H54 (cell line): Measurements from ENCODE around the gene ZNF205.

Experiments
- DNase-seq: peaks from one replicate; pipeline ENCODE4 v3.0.0; 2011; ENCODE audit warnings: low spot score, mixed read lengths; ENCODE audit not compliant: insufficient read length
- FAIRE-seq: peaks from 3 replicates; lab custom pipeline; 2011; peaks lifted over from hg19 to GRCh38; lab: Jason Lieb, UNC
- POLR2A ChIP-seq: IDR thresholded peaks from 2 replicates; pipeline ENCODE4 v1.6.1; 2011; ENCODE audit warnings: low read depth, mild to moderate bottlenecking, low read length

The ZNF205 gene

DNA sequence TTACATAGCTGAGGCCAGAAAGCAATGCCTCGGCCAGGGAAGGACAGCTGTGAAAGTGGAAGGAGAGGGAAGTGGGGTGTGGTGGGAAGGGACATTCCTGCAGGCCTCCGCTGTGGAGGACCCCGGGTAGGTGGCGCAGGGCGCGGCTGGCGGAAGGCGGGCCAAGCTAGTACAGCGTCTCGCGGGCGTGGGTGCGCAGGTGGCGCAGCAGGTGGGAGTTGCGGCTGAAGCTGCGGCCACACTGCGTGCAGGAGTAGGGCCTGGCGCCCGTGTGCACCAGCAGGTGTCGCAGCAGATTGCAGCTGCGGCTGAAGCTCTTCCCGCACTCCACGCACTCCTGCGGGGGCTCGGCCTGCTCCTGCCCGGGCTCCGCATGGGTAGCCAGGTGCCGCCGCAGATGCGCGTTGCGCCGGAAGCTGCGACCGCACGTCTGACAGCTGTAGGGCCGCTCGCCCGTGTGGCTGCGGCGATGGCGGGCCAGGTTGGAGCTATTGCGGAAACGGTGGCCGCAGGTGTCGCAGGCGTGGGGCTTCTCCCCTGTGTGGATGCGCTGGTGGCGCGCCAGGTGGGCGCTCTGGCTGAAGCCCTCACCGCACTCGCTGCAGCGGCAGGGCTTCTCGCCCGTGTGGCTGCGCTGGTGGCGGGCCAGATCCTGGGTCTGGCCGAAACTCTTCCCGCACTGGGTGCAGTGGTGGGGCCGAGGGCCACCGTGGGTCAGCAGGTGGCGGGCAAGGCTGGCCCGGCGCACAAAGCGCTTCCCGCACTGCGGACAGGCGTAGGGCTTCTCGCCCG lies 23.3 kb upstream of the ZNF205 start:
- FAIRE-seq: no peak
- TF ChIP-seq POLR2A: no peak
- DNase-seq: no peak

DNA sequence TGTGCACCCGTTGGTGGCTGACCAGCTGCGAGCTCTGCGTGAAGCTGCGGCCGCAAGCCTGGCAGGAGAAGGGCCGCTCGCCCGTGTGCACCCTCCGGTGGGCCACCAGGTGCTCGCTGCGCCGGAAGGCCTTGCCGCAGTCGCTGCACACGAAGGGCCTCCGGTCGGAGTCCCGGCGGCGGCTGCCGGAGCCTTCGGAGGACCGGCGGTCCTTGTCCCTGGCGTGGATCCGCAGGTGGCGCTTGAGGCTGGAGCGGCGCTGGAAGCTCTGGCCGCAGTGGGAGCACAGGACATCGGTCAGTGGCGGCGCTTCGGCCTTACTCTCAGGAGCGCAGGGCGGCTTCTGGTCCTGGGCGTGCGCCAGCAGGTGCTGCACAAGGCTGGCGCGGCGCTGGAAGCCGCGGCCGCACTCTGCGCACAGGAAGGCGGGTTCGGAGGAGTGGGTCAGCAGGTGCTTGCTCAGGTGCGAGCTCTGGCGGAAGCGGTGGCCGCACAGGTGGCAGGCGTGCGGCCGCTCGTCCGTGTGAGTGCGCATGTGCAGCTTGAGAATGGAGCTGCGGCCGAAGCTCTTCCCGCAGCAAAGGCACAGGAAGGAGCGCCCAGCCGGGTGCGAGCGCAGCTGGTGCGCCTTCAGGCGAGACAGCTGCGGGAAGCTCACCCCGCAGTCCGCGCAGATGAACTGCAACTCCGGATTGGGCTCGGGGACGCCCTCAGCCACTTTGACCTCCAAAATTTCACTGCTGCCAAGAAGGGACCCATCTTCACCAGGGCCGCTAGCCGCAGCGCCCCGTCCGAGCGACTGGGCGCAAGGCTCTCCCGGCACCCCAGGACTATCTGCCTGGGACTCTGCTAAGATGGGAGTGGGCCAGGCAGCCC lies 22.4 kb upstream of the ZNF205 start:
- no peak for DNase-seq
- no peak for FAIRE-seq
- TF ChIP-seq POLR2A: no peak

DNA sequence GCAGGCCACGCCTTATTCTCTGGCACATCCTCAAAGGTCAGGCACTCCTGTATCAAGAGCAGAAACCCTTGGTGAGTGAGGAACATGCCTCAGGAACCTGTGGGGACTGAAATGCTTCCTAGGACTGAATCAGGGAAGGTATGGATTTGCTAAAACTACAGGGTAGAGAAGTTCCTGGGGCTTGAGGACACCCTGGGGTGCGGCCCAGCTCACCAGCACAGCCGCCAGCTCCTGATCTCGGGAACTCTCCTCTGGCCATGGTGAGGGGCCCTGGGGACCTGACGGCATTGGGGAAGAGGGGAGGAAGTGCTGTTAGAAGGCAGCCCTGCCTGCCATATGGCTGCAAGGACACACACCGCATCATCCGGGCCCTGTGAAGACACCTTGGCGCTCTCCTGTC lies 20.8 kb upstream of the ZNF205 start:
- FAIRE-seq (no peak), DNase-seq (no peak)

DNA sequence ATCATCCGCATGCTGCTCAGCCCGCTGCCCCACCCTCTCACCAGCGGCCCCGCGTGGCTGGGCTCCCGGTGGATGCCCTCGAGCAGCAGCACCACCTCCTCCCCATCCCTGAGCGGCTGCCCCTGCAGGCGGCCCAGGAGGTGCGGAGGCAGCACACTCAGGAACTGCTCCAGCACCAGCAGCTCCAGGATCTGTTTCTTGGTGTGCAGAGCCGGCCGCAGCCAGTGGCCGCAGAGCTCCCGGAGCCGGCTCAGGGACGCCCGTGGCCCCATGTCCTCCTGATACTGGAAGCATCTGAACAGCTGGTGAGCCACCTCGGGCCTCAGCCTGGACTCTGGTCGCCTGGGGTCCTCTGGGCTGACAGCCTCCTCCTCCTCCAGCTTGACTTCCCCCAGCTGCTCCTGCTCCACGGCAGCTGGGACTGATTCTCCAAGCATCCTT lies 19.9 kb upstream of the ZNF205 start:
- FAIRE-seq: no peak
- TF ChIP-seq POLR2A: no peak

More for the DNA sequence above, 20.8 kb upstream of the ZNF205 start:
- no peak for TF ChIP-seq POLR2A

DNA sequence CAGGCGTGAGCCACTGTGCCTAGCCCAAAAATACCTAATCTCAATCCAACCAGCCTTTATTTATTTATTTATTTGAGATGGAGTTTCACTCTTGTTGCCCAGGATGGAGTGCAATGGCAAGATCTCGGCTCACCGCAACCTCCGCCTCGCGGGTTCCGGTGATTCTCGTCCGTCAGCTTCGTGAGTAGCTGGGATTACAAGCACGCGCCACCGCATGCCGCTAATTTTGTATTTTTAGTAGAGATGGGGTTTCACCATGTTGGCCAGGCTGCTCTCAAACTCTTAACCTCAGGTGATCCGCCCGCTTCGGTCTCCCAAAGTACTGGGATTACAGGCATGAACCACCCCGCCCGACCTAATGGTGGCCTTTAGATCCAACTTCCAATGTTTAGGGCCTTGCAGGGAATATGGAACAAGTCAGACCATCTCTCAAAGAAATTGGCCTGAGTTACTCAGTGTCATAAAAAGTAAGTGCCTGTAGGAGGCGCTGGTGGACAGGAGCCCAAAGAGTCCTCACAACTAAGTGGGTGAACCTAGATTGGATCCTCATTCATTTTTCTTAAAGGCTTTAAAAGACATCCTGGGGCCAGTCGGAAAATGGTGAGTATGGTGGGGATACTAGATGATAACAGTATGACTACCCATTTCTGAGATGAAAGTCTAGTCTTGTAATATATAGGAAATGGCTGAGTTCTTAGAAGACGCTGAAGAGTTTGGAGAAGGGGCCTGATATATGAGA lies 17.9 kb upstream of the ZNF205 start:
- FAIRE-seq (no peak), DNase-seq (peak; percentile 77)
- TF ChIP-seq POLR2A: no peak

More for the DNA sequence above, 19.9 kb upstream of the ZNF205 start:
- no peak for DNase-seq

DNA sequence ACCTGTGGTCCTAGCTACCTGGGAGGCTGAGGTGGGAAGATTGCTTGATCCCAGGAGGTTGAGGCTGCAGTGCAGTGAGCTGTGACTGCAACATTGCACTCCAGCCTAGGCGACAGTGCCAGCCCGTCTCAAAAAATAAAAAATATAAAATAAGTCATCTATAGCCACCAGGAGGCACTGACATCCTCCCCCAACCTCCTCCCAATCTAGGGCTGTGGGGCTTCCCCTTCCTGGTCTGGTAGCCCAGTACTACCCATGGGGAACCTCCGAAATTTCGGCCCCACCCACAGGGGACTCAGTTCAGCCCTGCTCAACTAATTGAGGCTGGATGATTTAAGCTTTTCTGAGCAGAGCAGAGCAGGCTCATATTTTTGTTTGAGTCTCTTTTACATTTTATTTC lies 16.5 kb upstream of the ZNF205 start:
- FAIRE-seq (no peak), DNase-seq (no peak)
- no peak for TF ChIP-seq POLR2A

DNA sequence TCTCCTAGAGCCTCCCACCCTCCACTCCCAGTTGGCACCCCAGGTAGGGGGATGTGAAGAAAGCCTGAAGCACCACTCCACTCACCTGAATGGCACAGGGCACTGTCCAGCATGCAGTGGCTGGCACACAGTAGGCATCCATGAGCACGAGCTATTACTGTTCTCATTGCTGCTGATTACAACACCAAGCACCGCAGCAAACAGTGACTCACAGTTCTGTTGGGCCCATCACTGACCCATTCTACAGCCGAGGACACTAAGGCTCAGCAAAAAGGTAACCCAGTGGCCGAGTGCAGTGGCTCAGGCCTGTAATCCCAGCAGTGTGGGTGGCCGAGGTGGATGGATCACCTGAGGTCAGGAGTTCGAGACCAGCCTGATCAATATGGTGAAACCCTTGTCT lies 16.0 kb upstream of the ZNF205 start:
- FAIRE-seq (no peak), DNase-seq (no peak)
- no peak for TF ChIP-seq POLR2A

DNA sequence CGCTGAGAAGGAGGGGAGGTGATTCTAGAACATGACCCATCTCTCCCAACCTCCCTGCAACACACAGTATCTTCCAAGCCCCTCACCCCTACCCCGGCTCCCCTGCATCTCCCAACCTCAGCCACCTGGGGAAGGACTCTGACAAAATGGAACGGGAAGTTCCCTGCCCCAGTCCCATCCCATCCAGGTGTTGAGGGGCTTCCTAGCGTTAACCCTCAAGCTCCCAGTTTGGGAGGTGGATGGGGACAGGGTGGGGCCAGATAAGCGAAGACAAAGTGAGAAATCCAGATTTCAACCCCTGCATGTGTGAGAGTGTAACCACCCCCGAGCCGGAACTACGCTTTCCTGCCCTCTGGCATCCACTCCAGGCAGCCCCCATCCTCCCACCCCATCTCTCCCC lies 15.1 kb upstream of the ZNF205 start:
- FAIRE-seq: no peak
- TF ChIP-seq POLR2A: no peak
- DNase-seq: no peak

DNA sequence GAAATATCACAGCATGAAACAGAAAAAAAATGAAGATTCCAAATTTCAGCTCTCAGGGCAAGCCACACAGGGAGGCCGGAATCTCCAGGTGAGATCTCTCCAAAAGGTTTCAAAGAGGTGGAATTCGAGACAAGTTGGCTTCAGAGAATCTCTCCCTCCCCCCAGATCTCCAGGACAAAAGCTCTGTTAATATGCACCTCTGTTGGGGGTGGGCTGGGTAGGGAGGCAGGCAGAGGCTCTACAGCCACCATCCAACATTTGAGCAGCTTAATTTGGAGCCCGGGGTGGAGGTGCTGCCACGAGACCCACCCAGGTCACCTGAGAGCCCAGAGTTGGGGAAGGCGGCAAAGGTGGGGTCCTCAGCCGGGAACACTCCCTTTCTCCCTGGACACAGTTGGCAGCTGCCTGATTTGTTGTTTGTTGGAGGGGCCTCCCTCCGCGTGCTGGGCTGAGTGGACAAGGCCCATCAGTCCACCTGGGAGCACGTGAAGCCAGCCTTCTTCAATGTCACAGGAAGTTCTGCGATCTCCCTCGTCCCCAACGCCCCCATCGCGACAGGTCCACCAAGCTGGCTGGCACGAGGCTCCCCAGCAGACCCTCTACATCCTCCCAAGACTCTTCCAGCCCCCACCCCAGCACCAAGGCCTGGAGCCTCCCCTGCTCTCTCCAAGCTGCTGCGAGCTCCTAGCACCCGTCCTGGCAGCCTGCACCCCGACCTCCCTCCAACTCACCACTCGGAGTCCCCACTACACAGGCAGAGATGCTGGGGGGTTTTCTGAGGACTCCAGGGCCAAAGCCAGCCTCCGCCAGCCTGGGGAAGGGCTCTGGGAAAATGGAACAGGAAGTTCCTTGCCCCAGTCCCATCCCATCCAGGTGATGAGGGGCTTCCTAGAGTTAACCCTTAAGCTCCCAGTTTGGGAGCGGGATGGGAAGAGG lies 13.7 kb upstream of the ZNF205 start, which contains the start of gene ZSCAN10:
Gene ZSCAN10, minus strand, starts transcription at position 836 of the 936 bp plus-strand sequence. CDS start 6,357 bp downstream, outside the sequence.
- FAIRE-seq (no peak), DNase-seq (no peak)
- TF ChIP-seq POLR2A: no peak

DNA sequence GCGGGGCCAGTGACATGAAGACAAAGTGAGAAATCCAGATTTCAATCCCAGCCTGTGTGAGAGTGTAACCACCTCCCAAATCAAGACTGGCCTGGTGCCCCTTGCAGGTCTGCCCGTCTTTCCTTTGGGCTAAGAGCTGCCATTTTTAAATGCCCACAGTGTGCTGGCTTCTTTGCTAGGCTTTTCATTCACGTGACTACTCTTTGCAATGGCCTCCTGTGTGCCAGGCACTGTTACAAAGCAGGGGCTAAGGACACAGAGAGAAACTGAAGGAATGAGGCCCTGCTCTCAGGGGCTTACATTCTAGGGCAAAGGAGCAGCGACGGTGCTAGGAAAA lies 13.0 kb upstream of the ZNF205 start:
- FAIRE-seq (no peak), DNase-seq (no peak)
- no peak for TF ChIP-seq POLR2A

DNA sequence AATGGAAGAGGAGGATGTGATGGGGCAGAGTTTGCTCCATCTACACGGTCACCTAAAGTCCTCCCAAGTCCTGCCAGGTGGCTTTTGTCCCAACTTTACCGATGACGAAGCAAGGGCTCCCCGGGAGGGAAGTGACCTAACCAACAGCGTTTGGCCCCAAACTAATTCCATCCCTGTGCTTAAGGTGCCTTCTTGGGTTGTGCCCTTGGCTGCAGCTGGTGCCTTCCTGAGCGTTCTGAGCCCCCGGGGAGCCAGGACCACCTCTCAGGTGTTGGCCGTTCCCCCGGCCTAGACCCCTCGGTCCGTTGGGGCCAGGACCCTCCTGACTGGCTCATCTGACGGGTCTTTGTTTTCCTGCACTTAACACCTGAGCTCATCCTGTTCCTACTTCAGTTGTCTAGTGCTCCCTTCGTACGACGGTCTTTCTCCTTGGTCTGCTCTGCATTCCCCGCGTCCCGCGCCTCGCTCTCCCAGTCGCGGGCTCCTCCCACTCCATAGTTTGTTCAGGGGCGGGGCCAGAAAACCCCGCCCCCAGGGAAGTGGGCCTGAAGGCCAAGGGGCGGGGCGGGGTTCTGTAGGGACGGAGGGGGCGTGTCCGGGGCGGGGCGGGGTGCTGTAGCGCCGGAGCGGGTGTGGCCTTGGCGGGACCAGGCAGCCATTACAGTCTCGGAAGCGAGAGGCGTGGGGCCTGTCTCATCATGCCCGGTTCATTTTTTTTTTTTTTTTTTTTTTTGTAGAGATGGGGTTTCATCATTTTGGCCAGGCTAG lies 12.5 kb upstream of the ZNF205 start:
- no peak for FAIRE-seq
- TF ChIP-seq POLR2A: no peak
- peak; percentile 87 for DNase-seq
